Heart right ventricle (tissue), 16 donors: ENCODE data around the gene MST1R. TPM values are rescaled to one million over a fixed set of nuclear protein-coding genes. Genes with fewer than 3 reads are reported as not detected.

Source experiments
- ATAC-seq, 8 donors: fragments of 200-7000 bp; cut with Tn5 transposase; one replicate each; pipeline ENCODE4 v1.9.1; 2020; ENCODE audit warnings: mild to moderate bottlenecking in 8 of 8, moderate library complexity in 8 of 8, moderate number of reproducible peaks in 1 of 8
- DNase-seq, 2 donors: peaks; one replicate each; pipeline ENCODE4 v3.0.0-alpha.2; 2020
- H3K27ac ChIP-seq, 10 donors: fragments of 200-600 bp; sonication (generic) in 2 of 10; one replicate each; pipeline versions ENCODE4 v1.5.0 to v1.8.0; 2020 to 2022; ENCODE audit warnings: mild to moderate bottlenecking in 3 of 10
- H3K27me3 ChIP-seq, 7 donors: fragments of 200-600 bp; one replicate each; pipeline ENCODE4 v1.8.0; 2021 to 2022; ENCODE audit warnings: mild to moderate bottlenecking in 2 of 7
- H3K36me3 ChIP-seq, 9 donors: fragments of 200-600 bp; sonication (generic) in 1 of 9; one replicate each; pipeline versions ENCODE4 v1.5.0 to v1.8.0; 2020 to 2022; ENCODE audit warnings: mild to moderate bottlenecking in 2 of 9
- H3K4me1 ChIP-seq, 9 donors: fragments of 200-600 bp; sonication (generic) in 1 of 9; one replicate each; pipeline versions ENCODE4 v1.5.0 to v1.8.0; 2020 to 2022; ENCODE audit warnings: mild to moderate bottlenecking in 4 of 9
- H3K4me3 ChIP-seq, 10 donors: fragments of 200-600 bp; sonication (generic) in 2 of 10; one replicate each; pipeline versions ENCODE4 v1.5.0 to v1.8.0; 2020 to 2022; ENCODE audit warnings: mild to moderate bottlenecking in 7 of 10, moderate library complexity in 2 of 10
- H3K9me3 ChIP-seq, 11 donors: fragments of 200-600 bp in 10 of 11; sonication (generic) in 2 of 11; one replicate each; pipeline versions ENCODE4 v1.5.0 to v1.8.0; 2013 to 2022; ENCODE audit warnings: mild to moderate bottlenecking in 2 of 11, control low read depth in 1 of 11, moderate library complexity in 1 of 11
- WGBS, 2 donors: extraction: QIAGEN DNeasy Blood & Tissue Kit; methylation state at CpG; one replicate each; pipeline ENCODE4 v1.1.7; 2013; ENCODE audit warnings: inconsistent platforms in 1 of 2; 5-methylcytosine and 5-hydroxymethylcytosine counted together
- intact Hi-C, 10 donors: fragments of 100-400 bp; cut with DNase I; formaldehyde crosslinking; loops; one replicate each; pipeline versions ENCODE4 v1.11.1 to v1.14.2; 2022
- polyA plus RNA-seq, 2 donors: library from polyadenylated mRNA; stranded (reverse); fragments of 200-250 nt; gene quantifications; one replicate each; pipeline ENCODE4 v1.2.3, GENCODE V29; 2013
- total RNA-seq, 10 donors: library from RNA; stranded (reverse); fragmentation: NEBNext Ultra II Directional in 3 of 10; extraction: Animal tissue kit (Norgen Biotek cat#: 25700) in 3 of 10; gene quantifications; one replicate each; pipeline versions ENCODE4 v1.2.1 to v1.2.4, GENCODE V29; 2021 to 2023
- TF ChIP-seq, protein P1 (sequence below), 9 donors: fragments of 200-600 bp; sonication (generic) in 2 of 9; IDR thresholded peaks; one replicate each; pipeline versions ENCODE4 v1.5.0 to v1.8.0; 2021 to 2022; ENCODE audit warnings: antibody characterized with exemption in 9 of 9, mild to moderate bottlenecking in 5 of 9, moderate library complexity in 1 of 9
- donor health status: Arrhythmogenic right ventricular cardiomyopathy.
- donor health status: ischemic (EF 13 %, LVEDD 7.1; RV severe dilation, severe dysfunction).
- donor health status: healthy with polysubstance abuse.
- donor health status: DM: no; HTN: yes; CAD: no.
- donor health status: DM: no; HTN: no; CAD: no.
- donor health status: ischemic (EF 25% LVEDD 6.9; RV normal size, moderate dysfunction).
- donor health status: ischemic (EF 25% LVEDD 5.7; RV mildly dilated, moderate dysfunction).
- donor health status: healthy.
- donor health status: DM: yes; HTN: yes; CAD: no.
- donor health status: Ischemic cardiomyopathy.
- donor health status: ischemic (EF 35%, LVEDD 5.7; RV mildly dilated, moderate dysfunction).
- donor health status: nonischemic (EF 11% LVEDD 7.7; RV severe dilation, severe dysfunction).
- donor health status: DM: yes; HTN: yes; CAD: no.
- donor health status: PGD.
- donor health status: ischemic (EF 29% LVEDD 5.4; RV normal size, mild dysfunction).
- donor health status: nonischemic (EF 23%, LVEDD 6.1; RV moderate dilation, normal function).

MST1R gene
- total and polyA plus RNA-seq, 12 donors: 0.53 to 7.1 (median 1.7) TPM

- H3K27me3 ChIP-seq: no peaks in the 10 kb centered on the region
- peak overlapping the region in 8 of 10 donors; percentile 47 to 81 (median 68) for H3K4me3 ChIP-seq
- TF ChIP-seq, protein P1, sequence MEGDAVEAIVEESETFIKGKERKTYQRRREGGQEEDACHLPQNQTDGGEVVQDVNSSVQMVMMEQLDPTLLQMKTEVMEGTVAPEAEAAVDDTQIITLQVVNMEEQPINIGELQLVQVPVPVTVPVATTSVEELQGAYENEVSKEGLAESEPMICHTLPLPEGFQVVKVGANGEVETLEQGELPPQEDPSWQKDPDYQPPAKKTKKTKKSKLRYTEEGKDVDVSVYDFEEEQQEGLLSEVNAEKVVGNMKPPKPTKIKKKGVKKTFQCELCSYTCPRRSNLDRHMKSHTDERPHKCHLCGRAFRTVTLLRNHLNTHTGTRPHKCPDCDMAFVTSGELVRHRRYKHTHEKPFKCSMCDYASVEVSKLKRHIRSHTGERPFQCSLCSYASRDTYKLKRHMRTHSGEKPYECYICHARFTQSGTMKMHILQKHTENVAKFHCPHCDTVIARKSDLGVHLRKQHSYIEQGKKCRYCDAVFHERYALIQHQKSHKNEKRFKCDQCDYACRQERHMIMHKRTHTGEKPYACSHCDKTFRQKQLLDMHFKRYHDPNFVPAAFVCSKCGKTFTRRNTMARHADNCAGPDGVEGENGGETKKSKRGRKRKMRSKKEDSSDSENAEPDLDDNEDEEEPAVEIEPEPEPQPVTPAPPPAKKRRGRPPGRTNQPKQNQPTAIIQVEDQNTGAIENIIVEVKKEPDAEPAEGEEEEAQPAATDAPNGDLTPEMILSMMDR (IDR thresholded peaks at IDR 0.05): no peak
- H3K9me3 ChIP-seq: no peaks in the 10 kb centered on the region
- no peak overlapping the region for H3K27ac ChIP-seq
- H3K36me3 ChIP-seq: no peaks in the 10 kb centered on the region
- ATAC-seq (no peak), DNase-seq (no peak)
- 41 to 54% methylated on average over 5 of the region's 5 CpGs for WGBS, 2 donors
- intact Hi-C loops: loop anchor here in 4 of 10 donors (5.0 to 10.0 kb wide), 2 partner anchors 47 to 49 kb away; partner anchors contain the start of gene MST1R (in 4 of the 4)
- peaks cover 3 to 16% (median 14%) of the 10 kb centered on the region in 9 donors for H3K4me1 ChIP-seq
Measured at GRCh38 chr3:49855662-49856061, 48.0 kb downstream of the MST1R start.

GRCh38 chr3:49845694-49846093, 58.0 kb downstream of the MST1R start:
- ATAC-seq: no peak
- TF ChIP-seq, protein P1 (IDR thresholded peaks at IDR 0.05): no peak
- intact Hi-C loops: loop anchor here in 4 of 10 donors (10.0 kb wide), 2 partner anchors 59 to 141 kb away; partner anchors contain the start of gene MST1R (in 3 of the 4)
- H3K27me3 ChIP-seq: no peaks in the 10 kb centered on the region
- peaks cover 0 to 19% (median 9%) of the 10 kb centered on the region in 9 donors for H3K4me1 ChIP-seq
- peaks cover 0 to 18% (median 0%) of the 10 kb centered on the region in 9 donors for H3K36me3 ChIP-seq
- no peak for DNase-seq
- 77 to 85% methylated on average over 3 of the region's 3 CpGs for WGBS, 2 donors
- H3K4me3 ChIP-seq: no peak overlapping the region
- no peaks in the 10 kb centered on the region for H3K9me3 ChIP-seq
- H3K27ac ChIP-seq: no peak overlapping the region

DNA sequence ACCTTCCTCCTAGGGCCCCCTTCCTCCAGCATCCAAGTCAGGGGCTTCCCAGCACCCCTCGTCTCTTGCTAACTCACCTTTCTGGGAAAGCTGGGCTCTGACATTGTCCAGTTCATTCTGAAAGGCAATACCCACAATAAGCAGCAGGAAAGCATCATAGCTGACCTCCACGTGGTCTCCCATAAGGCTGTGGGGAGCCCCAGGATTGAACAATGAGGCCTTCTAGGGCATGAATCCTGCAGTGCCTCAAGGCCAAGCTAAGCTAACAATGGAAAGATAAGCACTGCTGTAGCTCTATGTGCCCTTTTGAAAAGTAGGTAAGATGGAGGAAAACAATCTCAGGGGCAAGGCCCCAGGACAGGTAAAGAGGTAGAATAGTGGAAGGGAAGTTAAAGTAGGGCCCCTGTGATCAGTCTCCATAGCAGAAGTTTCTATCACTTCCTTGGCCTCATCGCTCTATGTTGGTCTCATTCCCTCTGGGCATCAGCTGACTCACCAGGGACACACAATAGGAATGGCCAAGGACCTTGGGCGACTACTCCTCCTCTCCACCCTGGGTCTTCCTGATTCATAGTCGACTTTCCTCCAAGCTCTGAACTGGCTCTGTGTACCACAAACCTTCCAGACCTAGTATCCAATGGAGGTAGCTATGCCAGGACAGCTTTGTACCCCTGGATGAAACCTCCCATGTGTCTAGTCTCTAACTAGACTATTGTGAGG, 59.0 kb downstream of the MST1R start:
- ATAC-seq (no peak), DNase-seq (no peak)
- WGBS, 2 donors: 86 to 92% methylated on average over 5 of the region's 5 CpGs
- no peaks in the 10 kb centered on the region for H3K9me3 ChIP-seq
- no peak overlapping the region for H3K27ac ChIP-seq
- H3K4me3 ChIP-seq: no peak overlapping the region
- TF ChIP-seq, protein P1 (IDR thresholded peaks at IDR 0.05): no peak
- no peaks in the 10 kb centered on the region for H3K27me3 ChIP-seq
- peaks cover 5 to 29% (median 19%) of the 10 kb centered on the region in 9 donors for H3K4me1 ChIP-seq
- peaks cover 0 to 18% (median 0%) of the 10 kb centered on the region in 9 donors for H3K36me3 ChIP-seq
- intact Hi-C loops: loop anchor here in 8 of 10 donors (5.0 to 10.0 kb wide), 6 partner anchors 42 to 142 kb away; partner anchors contain the start of genes MST1R (in 4 of the 8) and INKA1 (in 1 of the 8)

- intact Hi-C loops: loop anchor here in 8 of 10 donors (5.0 to 10.0 kb wide), 6 partner anchors 41 to 141 kb away; partner anchors contain the start of genes MST1R (in 4 of the 8) and INKA1 (in 1 of the 8)
- no peak overlapping the region for H3K4me3 ChIP-seq
- H3K27ac ChIP-seq: no peak overlapping the region
- no peaks in the 10 kb centered on the region for H3K27me3 ChIP-seq
- 96% methylated on average over 3 of the region's 3 CpGs for WGBS, 2 donors
- H3K9me3 ChIP-seq: no peaks in the 10 kb centered on the region
- TF ChIP-seq, protein P1 (IDR thresholded peaks at IDR 0.05): no peak
- peaks cover 0 to 18% (median 0%) of the 10 kb centered on the region in 9 donors for H3K36me3 ChIP-seq
- ATAC-seq (no peak), DNase-seq (no peak)
- H3K4me1 ChIP-seq: peaks cover 12 to 43% (median 28%) of the 10 kb centered on the region in 9 donors
Measured at GRCh38 chr3:49842843-49843517, 60.7 kb downstream of the MST1R start.
